Measurements from ENCODE around the gene NTM.
"Not testable (repeated sequence)": the region's sequence is repeated elsewhere in the genome, so short reads cannot be mapped to it uniquely, and the experiment has no call there.

Gene NTM

GRCh38 chr11:131465039-131465438 is 94.6 kb downstream of the NTM start:
- no peak for DNase-seq

GRCh38 chr11:131465746-131466145 is 95.3 kb downstream of the NTM start:
- DNase-seq, result no peak

GRCh38 chr11:131467645-131468394 is 97.4 kb downstream of the NTM start:
- no peak for DNase-seq

- no peak for DNase-seq
Measured at GRCh38 chr11:131468565-131468964, 98.2 kb downstream of the NTM start.

GRCh38 chr11:131470216-131470925 is 100.0 kb downstream of the NTM start:
- no peak for DNase-seq

- DNase-seq, result no peak
Measured at GRCh38 chr11:131471976-131472375, 101.6 kb downstream of the NTM start.

- DNase-seq, result no peak
Measured at GRCh38 chr11:131474947-131475346, 104.5 kb downstream of the NTM start.

GRCh38 chr11:131476266-131476665 is 105.9 kb downstream of the NTM start:
- no peak for DNase-seq

GRCh38 chr11:131478341-131478740 is 107.9 kb downstream of the NTM start:
- DNase-seq, result no peak

- no peak for DNase-seq
Measured at GRCh38 chr11:131481303-131481702, 110.9 kb downstream of the NTM start.

GRCh38 chr11:131481971-131482370 is 111.6 kb downstream of the NTM start:
- no peak for DNase-seq

GRCh38 chr11:131483453-131483852 is 113.0 kb downstream of the NTM start:
- DNase-seq, result no peak

- DNase-seq, result no peak
Measured at GRCh38 chr11:131483877-131484276, 113.5 kb downstream of the NTM start.

GRCh38 chr11:131486100-131486499 is 115.7 kb downstream of the NTM start:
- no peak for DNase-seq

- no peak for DNase-seq
Measured at GRCh38 chr11:131486937-131487635, 116.7 kb downstream of the NTM start.

- no peak for DNase-seq
Measured at GRCh38 chr11:131488238-131488637, 117.8 kb downstream of the NTM start.

GRCh38 chr11:131491503-131491902 is 121.1 kb downstream of the NTM start:
- DNase-seq, result no peak

- no peak for DNase-seq
Measured at GRCh38 chr11:131495423-131495822, 125.0 kb downstream of the NTM start.

- not testable (repeated sequence) for DNase-seq
Measured at GRCh38 chr11:131497686-131498085, 127.3 kb downstream of the NTM start.

GRCh38 chr11:131498631-131499160 is 128.3 kb downstream of the NTM start:
- DNase-seq, result no peak

GRCh38 chr11:131499199-131499598 is 128.8 kb downstream of the NTM start:
- no peak for DNase-seq

GRCh38 chr11:131503017-131503416 is 132.6 kb downstream of the NTM start:
- DNase-seq, result no peak

- no peak for DNase-seq
Measured at GRCh38 chr11:131504199-131504949, 134.0 kb downstream of the NTM start.
